ENCODE data around the gene SLC6A13.

SLC6A13 gene

GRCh38 chr12:271161-271560 lies 8.5 kb upstream of the SLC6A13 start:
- TF ChIP-seq CTCF (IDR thresholded peaks at IDR 0.05; ENCODE audit: poor library complexity, severe bottlenecking), result no peak
- ATAC-seq (ENCODE audit: low read depth), result no peak
- H3K27ac ChIP-seq (ENCODE audit: poor library complexity, severe bottlenecking), result no peak overlapping the region
- H3K4me1 ChIP-seq (ENCODE audit: insufficient read depth, poor library complexity, severe bottlenecking), result no peaks in the 10 kb centered on the region
- H3K9me3 ChIP-seq (ENCODE audit: severe bottlenecking), result no peaks in the 10 kb centered on the region
- H3K36me3 ChIP-seq (ENCODE audit: low read depth), result no peaks in the 10 kb centered on the region
- DNase-seq (ENCODE audit: low spot score), result no peak
- peaks cover 2% of the 10 kb centered on the region for H3K27me3 ChIP-seq (ENCODE audit: insufficient read depth, poor library complexity, severe bottlenecking)
- H3K4me3 ChIP-seq (ENCODE audit: severe bottlenecking), result no peak overlapping the region

GRCh38 chr12:269191-269590 lies 6.6 kb upstream of the SLC6A13 start:
- no peaks in the 10 kb centered on the region for H3K36me3 ChIP-seq (ENCODE audit: low read depth)
- no peak for TF ChIP-seq CTCF (IDR thresholded peaks at IDR 0.05; ENCODE audit: poor library complexity, severe bottlenecking)
- DNase-seq (ENCODE audit: low spot score) (no peak), ATAC-seq (ENCODE audit: low read depth) (no peak; the same call in 2 of the 3 replicates)
- no peaks in the 10 kb centered on the region for H3K9me3 ChIP-seq (ENCODE audit: severe bottlenecking)
- peaks cover 2% of the 10 kb centered on the region for H3K27me3 ChIP-seq (ENCODE audit: insufficient read depth, poor library complexity, severe bottlenecking)
- H3K4me1 ChIP-seq (ENCODE audit: insufficient read depth, poor library complexity, severe bottlenecking), result no peaks in the 10 kb centered on the region
- H3K27ac ChIP-seq (ENCODE audit: poor library complexity, severe bottlenecking), result no peak overlapping the region
- no peak overlapping the region for H3K4me3 ChIP-seq (ENCODE audit: severe bottlenecking)

- ATAC-seq (ENCODE audit: low read depth) (no peak), DNase-seq (ENCODE audit: low spot score) (no peak)
- Histone ChIP-seq H3K36me3 (ENCODE audit: low read depth) (no peaks in the 10 kb centered on the region), H3K4me3 (ENCODE audit: severe bottlenecking) (no peak overlapping the region), H3K4me1 (ENCODE audit: insufficient read depth, poor library complexity, severe bottlenecking) (no peaks in the 10 kb centered on the region), H3K27me3 (ENCODE audit: insufficient read depth, poor library complexity, severe bottlenecking) (no peaks in the 10 kb centered on the region), H3K9me3 (ENCODE audit: severe bottlenecking) (no peaks in the 10 kb centered on the region), H3K27ac (ENCODE audit: poor library complexity, severe bottlenecking) (no peak overlapping the region)
- no peak for TF ChIP-seq CTCF (IDR thresholded peaks at IDR 0.05; ENCODE audit: poor library complexity, severe bottlenecking)
Observed at GRCh38 chr12:268483-268840, 5.8 kb upstream of the SLC6A13 start.

GRCh38 chr12:267581-268482 lies 5.2 kb upstream of the SLC6A13 start:
- no peaks in the 10 kb centered on the region for H3K27me3 ChIP-seq (ENCODE audit: insufficient read depth, poor library complexity, severe bottlenecking)
- H3K9me3 ChIP-seq (ENCODE audit: severe bottlenecking), result no peaks in the 10 kb centered on the region
- ATAC-seq (ENCODE audit: low read depth), result no peak
- DNase-seq (ENCODE audit: low spot score), result no peak
- H3K36me3 ChIP-seq (ENCODE audit: low read depth), result no peaks in the 10 kb centered on the region
- TF ChIP-seq CTCF (IDR thresholded peaks at IDR 0.05; ENCODE audit: poor library complexity, severe bottlenecking), result no peak
- no peaks in the 10 kb centered on the region for H3K4me1 ChIP-seq (ENCODE audit: insufficient read depth, poor library complexity, severe bottlenecking)
- H3K4me3 ChIP-seq (ENCODE audit: severe bottlenecking), result no peak overlapping the region
- no peak overlapping the region for H3K27ac ChIP-seq (ENCODE audit: poor library complexity, severe bottlenecking)

GRCh38 chr12:265096-265495 lies 2.5 kb upstream of the SLC6A13 start:
- DNase-seq (ENCODE audit: low spot score), result no peak
- Histone ChIP-seq H3K27me3 (ENCODE audit: insufficient read depth, poor library complexity, severe bottlenecking) (peaks cover 12% of the 10 kb centered on the region), H3K27ac (ENCODE audit: poor library complexity, severe bottlenecking) (no peak overlapping the region), H3K9me3 (ENCODE audit: severe bottlenecking) (no peaks in the 10 kb centered on the region), H3K4me3 (ENCODE audit: severe bottlenecking) (no peak overlapping the region), H3K36me3 (ENCODE audit: low read depth) (no peaks in the 10 kb centered on the region), H3K4me1 (ENCODE audit: insufficient read depth, poor library complexity, severe bottlenecking) (no peaks in the 10 kb centered on the region)
- TF ChIP-seq CTCF (IDR thresholded peaks at IDR 0.05; ENCODE audit: poor library complexity, severe bottlenecking), result no peak
- ATAC-seq (ENCODE audit: low read depth), result no peak

All from RWPE2 (cell line).